T-cell (primary cell): ENCODE data around the gene NAB2. TPM values are rescaled to one million over a fixed set of nuclear protein-coding genes. Genes with fewer than 3 reads are reported as not detected.

ENCODE experiments used
- ATAC-seq, 4 experiments: fragments of 200-7000 bp in 3 of 4; fragments of 150-1000 bp in 1 of 4; cut with Tn5 transposase; replicated peaks in 1 of 4; 1 replicate in 3 of 4; 2 replicates in 1 of 4; pipeline ENCODE4 v1.10.0; 2021; ENCODE audit warnings: moderate library complexity in 3 of 4, mild to moderate bottlenecking in 2 of 4, moderate number of reproducible peaks in 1 of 4
- CTCF ChIA-PET, 2 donors: fragments of 300-600 bp; sonication (Branson Sonifier 250); formaldehyde crosslinking; loops; one replicate each; lab custom pipeline; 2022; ENCODE audit warnings: antibody characterized with exemption in 2 of 2; lab: Charles Lee
- POLR2A ChIA-PET, 2 donors: fragments of 300-600 bp; sonication (Branson Sonifier 250); formaldehyde crosslinking; loops; one replicate each; lab custom pipeline; 2022; ENCODE audit warnings: antibody characterized with exemption in 2 of 2; lab: Charles Lee
- DNase-seq, 35 experiments: peaks; one replicate each; pipeline versions ENCODE4 v3.0.0 to v3.0.0-alpha.2; 2013 to 2023
- H3K27ac ChIP-seq: one replicate; pipeline ENCODE4 v1.5.1; 2013; ENCODE audit warnings: low read length
- H3K27me3 ChIP-seq, 2 experiments: replicated peaks in 1 of 2; 1 replicate in 1 of 2; 2 replicates in 1 of 2; pipeline versions ENCODE4 v1.6.1 to v1.7.0; 2013; ENCODE audit warnings: low read length in 1 of 2, mixed read lengths in 1 of 2; ENCODE audit not compliant: control insufficient read depth in 2 of 2, insufficient read depth in 2 of 2; ENCODE audit errors: extremely low read depth in 1 of 2
- H3K36me3 ChIP-seq, 2 donors: 1 replicate in 1 of 2; 2 replicates in 1 of 2; pipeline versions ENCODE4 v1.6.1 to v1.7.0; 2013; ENCODE audit warnings: low read length in 1 of 2; ENCODE audit not compliant: control insufficient read depth in 2 of 2, insufficient read depth in 1 of 2; ENCODE audit errors: extremely low read depth in 1 of 2
- H3K4me1 ChIP-seq, 2 experiments: 1 replicate in 1 of 2; 2 replicates in 1 of 2; pipeline versions ENCODE4 v1.6.1 to v1.7.0; 2013; ENCODE audit warnings: low read length in 2 of 2, mixed read lengths in 1 of 2; ENCODE audit not compliant: insufficient read depth in 2 of 2, control insufficient read depth in 1 of 2; ENCODE audit errors: extremely low read depth in 1 of 2
- H3K4me3 ChIP-seq, 2 donors: 1 replicate in 1 of 2; 2 replicates in 1 of 2; pipeline versions ENCODE4 v1.5.1 to v1.7.0; 2013; ENCODE audit warnings: mild to moderate bottlenecking in 2 of 2, low read length in 1 of 2, moderate library complexity in 1 of 2; ENCODE audit not compliant: control insufficient read depth in 1 of 2; ENCODE audit errors: extremely low read depth in 1 of 2
- H3K9me3 ChIP-seq: 2 replicates; pipeline ENCODE4 v1.7.0; 2013
- H3K27ac Mint-ChIP-seq, 2 donors: one replicate each; pipeline ENCODE4 v1.8.0; 2020 to 2021; ENCODE audit warnings: mild to moderate bottlenecking in 2 of 2, mixed read lengths in 2 of 2
- H3K27me3 Mint-ChIP-seq, 2 donors: one replicate each; pipeline ENCODE4 v1.8.0; 2021 to 2022; ENCODE audit warnings: mixed read lengths in 2 of 2
- H3K36me3 Mint-ChIP-seq: one replicate; pipeline ENCODE4 v1.8.0; 2021; ENCODE audit warnings: mixed read lengths
- H3K4me1 Mint-ChIP-seq, 3 donors: one replicate each; pipeline ENCODE4 v1.8.0; 2020 to 2022; ENCODE audit warnings: mixed read lengths in 3 of 3, mild to moderate bottlenecking in 1 of 3
- H3K4me3 Mint-ChIP-seq, 3 donors: one replicate each; pipeline ENCODE4 v1.8.0; 2020 to 2022; ENCODE audit warnings: mild to moderate bottlenecking in 3 of 3, mixed read lengths in 3 of 3, moderate library complexity in 3 of 3
- H3K9me3 Mint-ChIP-seq, 3 donors: one replicate each; pipeline ENCODE4 v1.8.0; 2020 to 2022; ENCODE audit warnings: mixed read lengths in 3 of 3
- WGBS: methylation state at CpG from one replicate; pipeline ENCODE4 v1.1.5; 2013; ENCODE audit warnings: missing lambda C conversion rate; ENCODE audit not compliant: insufficient coverage; 5-methylcytosine and 5-hydroxymethylcytosine counted together
- total RNA-seq, 35 experiments: library from RNA in 6 of 35; stranded (reverse) in 6 of 35; fragments of 120-200 nt in 1 of 35; gene quantifications; one replicate each; pipeline versions ENCODE4 v1.2.1 to v1.2.4 and lab custom pipeline; 2013 to 2026

Gene NAB2
- total RNA-seq, 5 donors from 2014 or later (not counting 1 experiment from before 2014, with no cell fraction given): 4.2 to 21.6 (median 16.9) TPM

DNA sequence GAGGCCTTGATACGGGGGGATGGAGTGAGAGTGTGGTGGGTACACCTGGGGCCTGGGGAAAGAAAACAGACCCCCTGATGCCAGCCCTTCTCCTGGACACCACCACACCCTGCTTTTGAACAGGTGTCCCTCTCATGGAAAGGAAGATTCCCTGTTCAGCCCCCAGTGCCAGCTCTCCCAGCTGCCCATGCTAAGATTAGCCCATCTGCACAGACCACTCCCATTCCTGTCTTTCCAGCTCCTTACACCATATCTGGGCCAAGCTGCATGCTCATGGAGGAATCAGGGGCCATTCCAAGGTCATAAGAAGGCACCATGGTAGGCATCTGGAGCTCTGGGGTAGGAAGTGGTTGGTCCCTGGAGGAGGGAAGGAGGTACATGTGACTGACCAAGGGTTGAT is 9.6 kb downstream of the NAB2 start:
- WGBS: no CpG with 5 or more reads among the region's 1 CpG
- peaks cover 36% of the 10 kb centered on the region for H3K36me3 Mint-ChIP-seq

DNA sequence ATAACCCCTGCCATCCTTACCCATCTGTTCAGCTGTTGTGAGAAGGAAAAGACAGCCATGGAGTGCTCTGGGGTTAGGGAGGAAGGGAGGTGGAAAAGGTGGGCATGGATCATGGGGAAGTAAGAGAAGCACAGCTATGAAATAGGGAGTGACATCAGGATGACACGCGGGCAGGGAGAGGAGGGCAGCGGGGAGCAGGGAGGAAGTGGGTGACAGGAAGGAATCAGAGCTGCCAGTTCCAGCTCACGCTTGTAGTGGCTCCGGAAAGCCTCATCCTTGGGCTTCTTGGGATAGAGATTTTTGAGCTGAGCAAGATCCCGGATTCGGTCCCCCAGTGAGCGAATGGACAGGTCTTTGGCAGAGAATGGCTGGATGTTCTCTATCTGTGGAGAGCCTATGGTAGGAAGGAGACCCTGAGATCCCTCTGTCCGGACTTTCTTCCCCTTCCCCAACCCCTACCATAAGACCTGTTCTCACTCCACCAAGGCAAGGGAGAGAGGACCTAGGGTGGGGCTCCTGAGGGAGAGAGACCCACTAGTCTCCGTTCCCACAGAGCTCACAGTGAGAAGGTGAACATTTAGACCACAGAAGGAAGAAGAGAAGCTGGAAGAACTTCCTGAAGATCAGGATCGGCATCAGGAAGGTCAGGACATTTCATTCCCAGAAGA is 10.3 kb downstream of the NAB2 start:
- Mint-ChIP-seq H3K4me3 (no peak overlapping the region), H3K4me1 (peaks cover 34 to 60% (median 47%) of the 10 kb centered on the region in 3 donors), H3K27me3 (no peaks in the 10 kb centered on the region), H3K36me3 (peaks cover 40% of the 10 kb centered on the region), H3K9me3 (no peaks in the 10 kb centered on the region), H3K27ac (peak overlapping the region; percentile 53 to 84)
- DNase-seq (no peak), ATAC-seq (no peak)
- CTCF ChIA-PET: interaction anchor here (0.5 to 0.6 kb wide), 2 partner anchors 8 to 486 kb away, joined by 3 read pairs; no protein-coding TSS in a partner anchor
- 77% methylated on average over 7 of the region's 11 CpGs for WGBS
- POLR2A ChIA-PET: interaction anchor here in 1 of 2 donors (0.6 to 0.7 kb wide), 2 partner anchors 30 to 494 kb away, joined by 3 to 5 read pairs; no protein-coding TSS in a partner anchor
- H3K4me3 ChIP-seq: no peak overlapping the region
- H3K4me1 ChIP-seq: peaks cover 2 to 18% of the 10 kb centered on the region in 2 experiments
- no peak overlapping the region for H3K27ac ChIP-seq
- no peaks in the 10 kb centered on the region for H3K9me3 ChIP-seq
- peaks cover 20 to 81% of the 10 kb centered on the region in 2 donors for H3K36me3 ChIP-seq
- no peaks in the 10 kb centered on the region for H3K27me3 ChIP-seq

More for the DNA sequence above, 9.6 kb downstream of the NAB2 start:
- H3K4me3 ChIP-seq: no peak overlapping the region
- no peaks in the 10 kb centered on the region for H3K27me3 ChIP-seq
- peak overlapping the region in 1 of 2 donors; percentile 8 for H3K27ac Mint-ChIP-seq
- no peak overlapping the region for H3K27ac ChIP-seq
- H3K9me3 ChIP-seq: no peaks in the 10 kb centered on the region
- no peak for ATAC-seq
- CTCF ChIA-PET: no interaction called here
- no peaks in the 10 kb centered on the region for H3K27me3 Mint-ChIP-seq
- H3K4me1 Mint-ChIP-seq: peaks cover 33 to 58% (median 47%) of the 10 kb centered on the region in 3 donors
- no peak for DNase-seq
- H3K4me3 Mint-ChIP-seq: no peak overlapping the region
- POLR2A ChIA-PET: interaction anchor here in 1 of 2 donors (0.6 kb wide), 2 partner anchors 388 to 493 kb away, joined by 3 to 5 read pairs; no protein-coding TSS in a partner anchor
- H3K9me3 Mint-ChIP-seq: no peaks in the 10 kb centered on the region
- peaks cover 17 to 74% of the 10 kb centered on the region in 2 donors for H3K36me3 ChIP-seq
- H3K4me1 ChIP-seq: peaks cover 4 to 24% of the 10 kb centered on the region in 2 experiments

DNA sequence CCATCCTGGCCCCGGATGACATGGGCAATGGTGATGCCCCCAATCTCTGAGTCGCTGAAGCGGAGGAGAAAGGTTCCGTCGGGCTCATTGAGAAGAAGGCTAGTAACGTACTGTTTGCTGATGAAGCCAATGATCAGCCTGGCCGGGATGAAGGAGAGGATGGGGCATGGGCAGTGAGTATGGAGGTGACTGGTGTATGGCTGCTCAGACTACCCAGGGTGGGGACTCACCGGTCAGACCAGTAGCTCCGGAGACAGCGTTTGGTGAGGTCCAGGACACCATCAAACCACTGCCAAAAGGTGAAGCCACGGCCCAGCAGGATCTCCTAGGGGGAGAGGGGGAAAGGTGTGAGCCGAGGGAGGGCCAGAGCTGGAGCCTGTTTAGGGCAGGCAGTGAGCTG is 10.9 kb downstream of the NAB2 start:
- peaks cover 19 to 82% of the 10 kb centered on the region in 2 donors for H3K36me3 ChIP-seq
- peak overlapping the region; percentile 53 to 68 for H3K27ac Mint-ChIP-seq
- H3K9me3 Mint-ChIP-seq: no peaks in the 10 kb centered on the region
- CTCF ChIA-PET: interaction anchor here in 1 of 2 donors (0.6 kb wide), 2 partner anchors 8 to 675 kb away, joined by 3 to 4 read pairs; no protein-coding TSS in a partner anchor
- no peaks in the 10 kb centered on the region for H3K9me3 ChIP-seq
- H3K4me3 ChIP-seq: no peak overlapping the region
- H3K27ac ChIP-seq: no peak overlapping the region
- H3K4me3 Mint-ChIP-seq: no peak overlapping the region
- 92% methylated on average over 8 of the region's 12 CpGs for WGBS
- no peaks in the 10 kb centered on the region for H3K27me3 ChIP-seq
- DNase-seq: no peak
- no peak for ATAC-seq
- H3K4me1 Mint-ChIP-seq: peaks cover 34 to 58% (median 47%) of the 10 kb centered on the region in 3 donors
- H3K27me3 Mint-ChIP-seq: no peaks in the 10 kb centered on the region
- peaks cover 44% of the 10 kb centered on the region for H3K36me3 Mint-ChIP-seq
- peaks cover 2 to 12% of the 10 kb centered on the region in 2 experiments for H3K4me1 ChIP-seq
- POLR2A ChIA-PET: interaction anchor here in 1 of 2 donors (0.7 kb wide), 1 partner anchor 30 kb away, joined by 3 read pairs; no protein-coding TSS in a partner anchor

DNA sequence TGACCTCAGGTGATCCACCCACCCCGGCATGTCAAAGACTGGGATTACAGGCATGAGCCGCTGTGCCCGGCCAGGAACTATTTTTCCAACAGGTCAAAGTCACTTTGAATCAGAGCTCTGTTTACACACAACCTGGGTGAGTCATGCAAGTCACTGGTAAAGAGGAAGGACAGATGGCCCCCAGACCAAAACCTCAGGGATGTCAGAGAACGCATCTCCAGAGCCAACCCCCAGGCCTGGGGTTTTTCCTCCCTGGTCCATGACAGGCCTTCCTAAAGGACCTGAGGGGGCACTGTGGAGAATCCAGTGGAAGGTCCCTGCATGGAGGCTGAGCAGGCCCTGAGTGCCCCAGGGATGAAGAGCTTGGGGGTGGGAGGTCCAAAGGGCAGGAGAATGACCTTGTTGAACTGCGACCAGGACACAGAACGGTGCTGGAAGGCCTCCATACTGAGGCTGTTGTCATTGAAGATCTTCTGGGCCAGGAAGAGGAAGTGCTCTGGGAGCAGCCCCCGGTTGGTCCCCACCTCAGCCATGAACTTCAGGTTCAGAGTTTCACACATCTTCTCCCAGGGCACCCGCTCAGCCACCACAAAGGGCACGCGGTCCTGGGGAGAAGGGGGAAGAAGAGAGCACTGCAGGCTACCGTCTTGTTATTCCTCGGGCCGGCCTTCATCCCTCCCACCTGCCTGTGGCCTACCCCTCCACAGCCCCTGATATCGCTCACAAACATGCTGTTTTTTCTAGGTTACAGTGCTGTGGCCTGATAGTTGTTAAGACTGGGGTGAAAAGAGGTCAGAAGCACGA is 13.2 kb downstream of the NAB2 start:
- WGBS: 72% methylated on average over 4 of the region's 15 CpGs
- Histone ChIP-seq H3K27ac (peak overlapping the region; percentile 43), H3K27me3 (no peaks in the 10 kb centered on the region), H3K36me3 (peaks cover 30 to 82% of the 10 kb centered on the region in 2 donors), H3K4me1 (peaks cover 5 to 22% of the 10 kb centered on the region in 2 experiments), H3K4me3 (no peak overlapping the region), H3K9me3 (no peaks in the 10 kb centered on the region)
- peak in 3 of 4 experiments; percentile 14 to 32 (median 31) for ATAC-seq
- Mint-ChIP-seq H3K27ac (peak overlapping the region; percentile 79 to 88), H3K36me3 (peaks cover 52% of the 10 kb centered on the region), H3K4me1 (peaks cover 34 to 51% (median 50%) of the 10 kb centered on the region in 3 donors), H3K27me3 (no peaks in the 10 kb centered on the region), H3K4me3 (peak overlapping the region in 1 of 3 donors; percentile 2), H3K9me3 (no peaks in the 10 kb centered on the region)
- POLR2A ChIA-PET: interaction anchor here in 1 of 2 donors (1.0 kb wide), 1 partner anchor 23 kb away, joined by 3 read pairs; no protein-coding TSS in a partner anchor
- CTCF ChIA-PET: interaction anchor here in 1 of 2 donors (0.5 kb wide), 1 partner anchor 81 kb away, joined by 4 read pairs; no protein-coding TSS in a partner anchor
- peak in 1 of 35 experiments; percentile 19 for DNase-seq

DNA sequence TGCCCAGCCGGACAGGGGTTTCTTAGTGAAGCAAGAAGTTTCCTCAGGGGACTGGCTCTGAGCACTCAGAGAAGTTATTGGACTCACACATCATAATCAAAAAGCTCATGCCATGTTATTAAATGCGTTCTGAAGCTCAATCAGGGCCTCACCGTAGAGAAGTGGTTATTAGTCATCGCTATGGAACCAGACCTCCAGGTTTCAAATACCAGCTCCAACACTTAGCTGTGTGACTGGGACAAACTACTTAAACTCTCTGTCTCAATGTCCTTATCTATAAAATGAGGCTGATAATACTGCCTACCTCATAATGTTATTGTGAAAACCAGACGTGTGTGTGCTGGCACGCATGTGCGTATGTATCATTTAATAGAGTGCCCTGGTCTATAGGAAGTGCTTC is 14.9 kb downstream of the NAB2 start:
- H3K36me3 ChIP-seq: peaks cover 29 to 81% of the 10 kb centered on the region in 2 donors
- Mint-ChIP-seq H3K36me3 (peaks cover 53% of the 10 kb centered on the region), H3K4me3 (no peak overlapping the region), H3K4me1 (peaks cover 52 to 68% (median 64%) of the 10 kb centered on the region in 3 donors), H3K27ac (peak overlapping the region in 1 of 2 donors; percentile 77), H3K27me3 (no peaks in the 10 kb centered on the region), H3K9me3 (no peaks in the 10 kb centered on the region)
- no peaks in the 10 kb centered on the region for H3K27me3 ChIP-seq
- H3K27ac ChIP-seq: no peak overlapping the region
- no peak overlapping the region for H3K4me3 ChIP-seq
- peaks cover 10 to 38% of the 10 kb centered on the region in 2 experiments for H3K4me1 ChIP-seq
- no peak for ATAC-seq
- WGBS: no CpG with 5 or more reads among the region's 7 CpGs
- CTCF ChIA-PET: interaction anchor here in 1 of 2 donors (0.6 kb wide), 1 partner anchor 820 kb away, joined by 3 read pairs; no protein-coding TSS in a partner anchor
- H3K9me3 ChIP-seq: no peaks in the 10 kb centered on the region
- POLR2A ChIA-PET: interaction anchor here in 1 of 2 donors (0.5 kb wide), 1 partner anchor 31 kb away, joined by 4 read pairs; no protein-coding TSS in a partner anchor
- DNase-seq: no peak
